K562 (cell line): ENCODE results near the gene PHF21A. TPM values are rescaled to one million over a fixed set of nuclear protein-coding genes. Genes with fewer than 3 reads are reported as not detected.

Source experiments
- CBX3 ChIP-seq, 2 experiments: IDR thresholded peaks; 1 replicate in 1 of 2; 2 replicates in 1 of 2; pipeline ENCODE4 v1.6.1; 2012; ENCODE audit warnings: inconsistent platforms in 2 of 2, low read length in 2 of 2, borderline replicate concordance in 1 of 2, control low read depth in 1 of 2
- CBX8 ChIP-seq: fragments of 200-600 bp; sonication (generic); IDR thresholded peaks from 2 replicates; pipeline ENCODE4 v1.6.1; 2012; ENCODE audit warnings: borderline replicate concordance, mixed run types, low read depth, mild to moderate bottlenecking, moderate library complexity, mixed read lengths, low read length, control low read depth, inconsistent platforms; ENCODE audit not compliant: poor library complexity, severe bottlenecking; ENCODE audit errors: extremely low read depth
- EGR1 ChIP-seq: fragments of 450-650 bp; conservative IDR thresholded peaks from 2 replicates; pipeline ENCODE4 v1.6.1; 2017; ENCODE audit warnings: mild to moderate bottlenecking
- ESRRA ChIP-seq: fragments of 450-650 bp; IDR thresholded peaks from 2 replicates; pipeline ENCODE4 v1.6.1; 2014; ENCODE audit warnings: low read depth, mild to moderate bottlenecking, moderate library complexity, borderline replicate concordance
- ETV6 ChIP-seq, 3 experiments: fragments of 150-350 bp in 1 of 3; sonication (generic) in 1 of 3; formaldehyde crosslinking in 1 of 3; IDR thresholded peaks; 2 replicates each; pipeline versions ENCODE4 v1.6.1 to v1.8.0; 2014 to 2022; ENCODE audit warnings: borderline replicate concordance in 2 of 3, low read depth in 2 of 3, antibody characterized with exemption in 1 of 3, low read length in 1 of 3, mild to moderate bottlenecking in 1 of 3, missing genetic modification reagents in 1 of 3
- MBD2 ChIP-seq: sonication (generic); IDR thresholded peaks from 2 replicates; pipeline ENCODE4 v1.6.1; 2016; ENCODE audit warnings: low read depth, borderline replicate concordance
- MCM5 ChIP-seq: fragments of 450-650 bp; IDR thresholded peaks from 2 replicates; pipeline ENCODE4 v1.6.1; 2016; ENCODE audit warnings: low read depth
- MECOM ChIP-seq: fragments of 250-450 bp; sonication (Bioruptor Pico); IDR thresholded peaks from 2 replicates; pipeline ENCODE4 v1.8.0; 2022; ENCODE audit warnings: inconsistent platforms
- NFE2L1 ChIP-seq: fragments of 450-650 bp; IDR thresholded peaks from 2 replicates; pipeline ENCODE4 v1.6.1; 2016; ENCODE audit warnings: missing genetic modification characterization, low read depth, mild to moderate bottlenecking, missing compliant biosample characterization, moderate library complexity, borderline replicate concordance
- RBM34 ChIP-seq: fragments of 200-400 bp; formaldehyde crosslinking; IDR thresholded peaks from 2 replicates; pipeline ENCODE4 v1.6.1; 2018; ENCODE audit warnings: low read length, borderline replicate concordance; ENCODE audit not compliant: insufficient read depth
- SIN3A ChIP-seq, 2 experiments: fragments of 150-350 bp in 1 of 2; IDR thresholded peaks; 2 replicates each; pipeline ENCODE4 v1.6.1; 2011 to 2016; ENCODE audit warnings: borderline replicate concordance in 2 of 2, low read depth in 2 of 2, low read length in 2 of 2, mild to moderate bottlenecking in 2 of 2, moderate library complexity in 2 of 2; ENCODE audit not compliant: control insufficient read depth in 1 of 2
- SLC30A9 ChIP-seq: fragments of 250-450 bp; sonication (Bioruptor Pico); IDR thresholded peaks from 2 replicates; pipeline ENCODE4 v1.8.0; 2022; ENCODE audit warnings: mild to moderate bottlenecking, moderate library complexity
- SP1 ChIP-seq: sonication (generic); formaldehyde crosslinking; IDR thresholded peaks from 2 replicates; pipeline ENCODE4 v1.8.1; 2022; ENCODE audit warnings: mild to moderate bottlenecking, missing genetic modification reagents
- SRF ChIP-seq, 2 experiments: fragments of 250-450, 450-650 bp in 1 of 2; sonication (Bioruptor Pico) in 1 of 2; sonication (generic) in 1 of 2; formaldehyde crosslinking; IDR thresholded peaks; 2 replicates each; pipeline versions ENCODE4 v1.5.0 to v1.5.1; 2020 to 2022; ENCODE audit warnings: mild to moderate bottlenecking in 1 of 2, missing genetic modification reagents in 1 of 2
- THAP7 ChIP-seq: fragments of 250-450 bp; sonication (Bioruptor Pico); IDR thresholded peaks from 2 replicates; pipeline ENCODE4 v1.5.0; 2021
- THRA ChIP-seq: fragments of 450-650 bp; IDR thresholded peaks from 2 replicates; pipeline ENCODE4 v1.6.1; 2017; ENCODE audit warnings: mild to moderate bottlenecking, moderate library complexity
- ZBTB7A ChIP-seq: IDR thresholded peaks from 2 replicates; pipeline ENCODE4 v1.6.1; 2011; ENCODE audit warnings: low read depth, mild to moderate bottlenecking, low read length, moderate library complexity, borderline replicate concordance; ENCODE audit not compliant: control insufficient read depth
- ZNF584 ChIP-seq: fragments of 200-800 bp; sonication (Bioruptor generic); IDR thresholded peaks from 2 replicates; pipeline ENCODE4 v1.6.1; 2016; ENCODE audit warnings: low read depth, mild to moderate bottlenecking, missing genetic modification characterization, missing compliant biosample characterization
- ZNF695 ChIP-seq: fragments of 450-650 bp; formaldehyde crosslinking; IDR thresholded peaks from 2 replicates; pipeline ENCODE4 v1.4.0; 2020; ENCODE audit warnings: mild to moderate bottlenecking, moderate library complexity
- ZNF699 ChIP-seq: fragments of 250-450 bp; sonication (Bioruptor Pico); IDR thresholded peaks from 2 replicates; pipeline ENCODE4 v1.8.0; 2021; ENCODE audit warnings: mild to moderate bottlenecking, moderate library complexity; ENCODE audit not compliant: insufficient replicate concordance
- polyA plus RNA-seq, 8 experiments: library from polyadenylated mRNA; depleted of rRNA in 4 of 8; stranded (reverse) in 5 of 8; unstranded in 3 of 8; fragments of >200 nt; fragmentation: Nextera tagmentation in 2 of 8; fragmentation: Illumina TruSeq in 1 of 8; extraction: Ambion mirVana in 2 of 8; extraction: Trizol in 1 of 8; gene quantifications; 2 replicates each; pipeline versions ENCODE4 v1.2.1 to v1.2.3, GENCODE V29; 2011 to 2014; ENCODE audit warnings: inconsistent platforms in 1 of 8, missing spikeins in 1 of 8
- total RNA-seq, 7 experiments: library from RNA; depleted of rRNA in 6 of 7; stranded (reverse); fragments of >200 nt in 6 of 7; fragmentation: Illumina TruSeq in 2 of 7; extraction: Trizol in 2 of 7; gene quantifications; 2 replicates each; pipeline versions ENCODE4 v1.2.1 to v1.2.3, GENCODE V29; 2011 to 2021; ENCODE audit warnings: low replicate concordance in 1 of 7
- TF ChIP-seq, protein P1 (sequence below): fragments of 250-450 bp; sonication (Bioruptor Pico); IDR thresholded peaks from 2 replicates; pipeline ENCODE4 v1.8.0; 2021; ENCODE audit warnings: mild to moderate bottlenecking, moderate library complexity
- TF ChIP-seq, protein P2 (sequence below): sonication (generic); formaldehyde crosslinking; IDR thresholded peaks from 2 replicates; pipeline ENCODE4 v1.8.1; 2023; ENCODE audit warnings: mild to moderate bottlenecking, missing genetic modification reagents, moderate library complexity

Gene PHF21A
- total and polyA plus RNA-seq, 9 of the 15 experiments (the other 6 are each of a cell fraction or from before 2014, with no cell fraction given): 1.5 to 32.4 (median 10.7) TPM

DNA sequence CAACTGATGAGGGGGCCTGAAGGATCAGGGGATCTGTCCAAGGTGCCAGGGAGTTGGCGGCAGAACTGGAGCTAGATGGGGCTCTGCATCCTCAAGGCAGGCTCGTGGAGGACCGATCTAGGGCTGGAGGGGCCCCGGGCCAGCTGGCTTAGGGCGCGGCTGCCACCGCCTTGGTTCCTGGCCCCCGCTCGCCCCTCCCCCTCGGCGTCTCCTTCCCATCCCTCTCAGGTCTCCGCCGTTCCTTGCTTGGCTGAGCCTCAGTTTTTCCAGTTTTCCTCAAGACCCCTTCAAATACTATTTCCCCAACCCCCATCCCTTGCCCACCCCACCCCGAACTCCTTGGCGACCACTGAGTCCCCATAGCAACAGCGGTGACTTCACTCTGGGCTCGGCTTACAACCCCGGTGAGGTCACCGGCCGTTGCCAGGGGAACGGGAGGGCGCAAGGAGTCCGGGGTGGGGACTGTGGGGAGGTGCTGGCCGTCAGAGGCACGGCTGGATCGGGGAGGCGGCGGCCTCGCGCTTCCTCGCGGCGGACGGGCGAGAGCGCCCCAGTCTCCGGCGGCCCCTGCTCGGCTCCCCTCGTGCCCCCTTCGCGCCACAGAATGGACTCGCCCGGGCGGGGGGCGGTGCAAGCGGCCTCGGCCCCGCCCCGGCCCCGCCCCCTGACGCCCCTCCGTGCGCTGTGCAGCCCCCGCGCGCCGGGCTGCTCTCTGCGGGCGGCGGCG lies 221.6 kb downstream of the PHF21A start (continued):
- no peak for TF ChIP-seq THRA
- TF ChIP-seq SRF (CRISPR knock-in tag; IDR thresholded peaks at IDR 0.05): no peak
- peak; percentile 35; the same call in 1 of the 2 replicates for TF ChIP-seq ZNF584 (CRISPR knock-in tag)
- no peak for TF ChIP-seq SLC30A9
- TF ChIP-seq MECOM (CRISPR knock-in tag): no peak
- no peak for TF ChIP-seq CBX3 (IDR thresholded peaks at IDR 0.05; ENCODE audit: borderline replicate concordance in 1 of 2, low read length in 2 of 2)
- no peak for TF ChIP-seq THAP7 (CRISPR knock-in tag)
- no peak for TF ChIP-seq SP1 (CRISPR knock-in tag)
- TF ChIP-seq MCM5: no peak
- TF ChIP-seq EGR1: no peak
- TF ChIP-seq, protein P1, sequence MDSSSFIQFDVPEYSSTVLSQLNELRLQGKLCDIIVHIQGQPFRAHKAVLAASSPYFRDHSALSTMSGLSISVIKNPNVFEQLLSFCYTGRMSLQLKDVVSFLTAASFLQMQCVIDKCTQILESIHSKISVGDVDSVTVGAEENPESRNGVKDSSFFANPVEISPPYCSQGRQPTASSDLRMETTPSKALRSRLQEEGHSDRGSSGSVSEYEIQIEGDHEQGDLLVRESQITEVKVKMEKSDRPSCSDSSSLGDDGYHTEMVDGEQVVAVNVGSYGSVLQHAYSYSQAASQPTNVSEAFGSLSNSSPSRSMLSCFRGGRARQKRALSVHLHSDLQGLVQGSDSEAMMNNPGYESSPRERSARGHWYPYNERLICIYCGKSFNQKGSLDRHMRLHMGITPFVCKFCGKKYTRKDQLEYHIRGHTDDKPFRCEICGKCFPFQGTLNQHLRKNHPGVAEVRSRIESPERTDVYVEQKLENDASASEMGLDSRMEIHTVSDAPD (CRISPR knock-in tag): no peak
- TF ChIP-seq SIN3A (IDR thresholded peaks at IDR 0.05; ENCODE audit: borderline replicate concordance in 2 of 2, control insufficient read depth in 1 of 2, low read depth in 2 of 2, low read length in 2 of 2): no peak
- peak; percentile 90 for TF ChIP-seq MBD2
- TF ChIP-seq, protein P2, sequence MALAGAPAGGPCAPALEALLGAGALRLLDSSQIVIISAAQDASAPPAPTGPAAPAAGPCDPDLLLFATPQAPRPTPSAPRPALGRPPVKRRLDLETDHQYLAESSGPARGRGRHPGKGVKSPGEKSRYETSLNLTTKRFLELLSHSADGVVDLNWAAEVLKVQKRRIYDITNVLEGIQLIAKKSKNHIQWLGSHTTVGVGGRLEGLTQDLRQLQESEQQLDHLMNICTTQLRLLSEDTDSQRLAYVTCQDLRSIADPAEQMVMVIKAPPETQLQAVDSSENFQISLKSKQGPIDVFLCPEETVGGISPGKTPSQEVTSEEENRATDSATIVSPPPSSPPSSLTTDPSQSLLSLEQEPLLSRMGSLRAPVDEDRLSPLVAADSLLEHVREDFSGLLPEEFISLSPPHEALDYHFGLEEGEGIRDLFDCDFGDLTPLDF (CRISPR knock-in tag): no peak
- no peak for TF ChIP-seq CBX8
- no peak for TF ChIP-seq ETV6 (IDR thresholded peaks at IDR 0.05; ENCODE audit: borderline replicate concordance in 1 of 2, low read depth in 2 of 2, low read length in 1 of 2)
- no peak for TF ChIP-seq ETV6 (CRISPR knock-in tag; IDR thresholded peaks at IDR 0.05; ENCODE audit: borderline replicate concordance)
- no peak for TF ChIP-seq ZNF699 (CRISPR knock-in tag)
- no peak for TF ChIP-seq RBM34
- no peak for TF ChIP-seq ZNF695 (CRISPR knock-in tag)
- no peak for TF ChIP-seq NFE2L1
- no peak for TF ChIP-seq ESRRA
- peak; percentile 14; the same call in 1 of the 2 replicates for TF ChIP-seq ZBTB7A
